Karpas-422 (cell line): ENCODE results near the gene ADAM10. TPM values are rescaled to one million over a fixed set of nuclear protein-coding genes. Genes with fewer than 3 reads are reported as not detected.

Source experiments
- DNase-seq: peaks from one replicate; pipeline ENCODE4 v3.0.0-alpha.2; 2015
- H2AFZ ChIP-seq: fragments of 200-600 bp; sonication (generic); 2 replicates; pipeline ENCODE4 v1.6.1; 2014; ENCODE audit warnings: antibody characterized with exemption, low read length, mixed read lengths
- H3K27ac ChIP-seq: fragments of 200-600 bp; sonication (generic); 2 replicates; pipeline ENCODE4 v1.5.1; 2014; ENCODE audit warnings: mild to moderate bottlenecking, low read length, moderate library complexity
- H3K27me3 ChIP-seq: fragments of 200-600 bp; sonication (generic); 2 replicates; pipeline ENCODE4 v1.6.1; 2014; ENCODE audit warnings: low read length, mixed read lengths
- H3K36me3 ChIP-seq: fragments of 200-600 bp; sonication (generic); 2 replicates; pipeline ENCODE4 v1.6.1; 2014; ENCODE audit warnings: low read length, mixed read lengths; ENCODE audit not compliant: insufficient read depth
- H3K4me1 ChIP-seq: fragments of 200-600 bp; sonication (generic); 2 replicates; pipeline ENCODE4 v1.6.1; 2014; ENCODE audit warnings: mild to moderate bottlenecking, low read length, mixed read lengths
- H3K4me2 ChIP-seq: fragments of 200-600 bp; sonication (generic); 2 replicates; pipeline ENCODE4 v1.6.1; 2014; ENCODE audit warnings: low read length, low read depth, mild to moderate bottlenecking; ENCODE audit not compliant: poor library complexity, severe bottlenecking
- H3K4me3 ChIP-seq: fragments of 200-600 bp; sonication (generic); 2 replicates; pipeline ENCODE4 v1.5.1; 2014; ENCODE audit warnings: mild to moderate bottlenecking, antibody characterized with exemption, low read length, mixed read lengths
- H3K79me2 ChIP-seq: fragments of 200-600 bp; sonication (generic); 2 replicates; pipeline ENCODE4 v1.6.1; 2014; ENCODE audit warnings: mild to moderate bottlenecking, low read length, mixed read lengths
- H3K9ac ChIP-seq: fragments of 200-600 bp; sonication (generic); 2 replicates; pipeline ENCODE4 v1.6.0; 2014; ENCODE audit warnings: low read length
- H3K9me2 ChIP-seq: fragments of 200-600 bp; sonication (generic), shearing (Covaris generic); replicated peaks from 2 replicates; pipeline ENCODE4 v1.6.0; 2014; ENCODE audit warnings: mild to moderate bottlenecking, low read length, moderate library complexity; ENCODE audit not compliant: insufficient read depth
- H3K9me3 ChIP-seq: fragments of 300-700, 200-600 bp; sonication (generic); 2 replicates; pipeline ENCODE4 v1.6.1; 2014; ENCODE audit warnings: low read length, mixed read lengths
- H4K20me1 ChIP-seq: fragments of 200-600 bp; sonication (generic); 2 replicates; pipeline ENCODE4 v1.6.1; 2014; ENCODE audit warnings: mild to moderate bottlenecking, antibody characterized with exemption, low read length, low read depth; ENCODE audit not compliant: insufficient read depth
- total RNA-seq: library from RNA; depleted of rRNA; stranded (reverse); fragments of >200 nt; shearing (Covaris generic); gene quantifications from 2 replicates; pipeline ENCODE4 v1.2.3, GENCODE V29; 2014; ENCODE audit warnings: low replicate concordance

The ADAM10 gene
- total RNA-seq, 1 experiment from 2014 or later = 122 TPM

- Histone ChIP-seq H3K4me3 (no peak overlapping the region), H3K79me2 (no peaks in the 10 kb centered on the region), H3K9me3 (no peaks in the 10 kb centered on the region), H2AFZ (no peak overlapping the region), H3K4me1 (no peaks in the 10 kb centered on the region), H3K4me2 (no peak overlapping the region), H3K27me3 (no peaks in the 10 kb centered on the region), H4K20me1 (no peaks in the 10 kb centered on the region), H3K36me3 (no peaks in the 10 kb centered on the region), H3K9me2 (no peaks in the 10 kb centered on the region), H3K9ac (no peak overlapping the region), H3K27ac (no peak overlapping the region)
- DNase-seq = no peak
Measured at GRCh38 chr15:58558777-58559176, 190.7 kb downstream of the ADAM10 start.

- Histone ChIP-seq H3K9me2 (no peaks in the 10 kb centered on the region), H3K9ac (no peak overlapping the region), H3K36me3 (no peaks in the 10 kb centered on the region), H3K27ac (no peak overlapping the region), H3K4me2 (no peak overlapping the region), H4K20me1 (no peaks in the 10 kb centered on the region), H2AFZ (no peak overlapping the region), H3K79me2 (no peaks in the 10 kb centered on the region), H3K27me3 (no peaks in the 10 kb centered on the region), H3K4me3 (no peak overlapping the region), H3K9me3 (no peaks in the 10 kb centered on the region), H3K4me1 (no peaks in the 10 kb centered on the region)
- DNase-seq = no peak
Measured at GRCh38 chr15:58556541-58556940, 193.0 kb downstream of the ADAM10 start.

GRCh38 chr15:58556028-58556361 is 193.5 kb downstream of the ADAM10 start:
- H3K27ac ChIP-seq = no peak overlapping the region
- H3K9ac ChIP-seq = no peak overlapping the region
- H3K4me3 ChIP-seq = no peak overlapping the region
- H2AFZ ChIP-seq = no peak overlapping the region
- H3K4me1 ChIP-seq = no peaks in the 10 kb centered on the region
- no peaks in the 10 kb centered on the region for H3K79me2 ChIP-seq
- no peak for DNase-seq
- no peaks in the 10 kb centered on the region for H3K9me2 ChIP-seq
- H3K9me3 ChIP-seq = no peaks in the 10 kb centered on the region
- no peaks in the 10 kb centered on the region for H4K20me1 ChIP-seq
- no peaks in the 10 kb centered on the region for H3K27me3 ChIP-seq
- no peak overlapping the region for H3K4me2 ChIP-seq
- no peaks in the 10 kb centered on the region for H3K36me3 ChIP-seq

GRCh38 chr15:58555162-58556027 is 194.1 kb downstream of the ADAM10 start:
- DNase-seq = no peak

GRCh38 chr15:58554758-58555157 is 194.7 kb downstream of the ADAM10 start:
- Histone ChIP-seq H3K9me3 (no peaks in the 10 kb centered on the region), H3K27me3 (no peaks in the 10 kb centered on the region), H3K27ac (no peak overlapping the region), H3K79me2 (no peaks in the 10 kb centered on the region), H3K4me3 (no peak overlapping the region), H2AFZ (no peak overlapping the region), H3K4me2 (no peak overlapping the region), H4K20me1 (no peaks in the 10 kb centered on the region), H3K9ac (no peak overlapping the region), H3K9me2 (no peaks in the 10 kb centered on the region), H3K36me3 (no peaks in the 10 kb centered on the region), H3K4me1 (no peaks in the 10 kb centered on the region)
- no peak for DNase-seq

More at GRCh38 chr15:58555162-58556027, 194.1 kb downstream of the ADAM10 start:
- Histone ChIP-seq H3K79me2 (no peaks in the 10 kb centered on the region), H3K9ac (no peak overlapping the region), H3K4me3 (no peak overlapping the region), H3K4me1 (no peaks in the 10 kb centered on the region), H3K36me3 (no peaks in the 10 kb centered on the region), H3K9me2 (no peaks in the 10 kb centered on the region), H3K27me3 (no peaks in the 10 kb centered on the region), H3K9me3 (no peaks in the 10 kb centered on the region), H2AFZ (no peak overlapping the region), H4K20me1 (no peaks in the 10 kb centered on the region), H3K4me2 (no peak overlapping the region), H3K27ac (no peak overlapping the region)

GRCh38 chr15:58553365-58553918 is 196.1 kb downstream of the ADAM10 start:
- H3K9me3 ChIP-seq = no peaks in the 10 kb centered on the region
- H3K9me2 ChIP-seq = no peaks in the 10 kb centered on the region
- H4K20me1 ChIP-seq = no peaks in the 10 kb centered on the region
- no peak for DNase-seq
- H3K79me2 ChIP-seq = no peaks in the 10 kb centered on the region
- no peaks in the 10 kb centered on the region for H3K36me3 ChIP-seq
- no peak overlapping the region for H3K4me3 ChIP-seq
- no peaks in the 10 kb centered on the region for H3K4me1 ChIP-seq
- H3K27ac ChIP-seq = no peak overlapping the region
- no peak overlapping the region for H3K4me2 ChIP-seq
- no peak overlapping the region for H2AFZ ChIP-seq
- no peaks in the 10 kb centered on the region for H3K27me3 ChIP-seq
- no peak overlapping the region for H3K9ac ChIP-seq

GRCh38 chr15:58552505-58553364 is 196.8 kb downstream of the ADAM10 start:
- Histone ChIP-seq H3K79me2 (no peaks in the 10 kb centered on the region), H3K9me2 (no peaks in the 10 kb centered on the region), H4K20me1 (no peaks in the 10 kb centered on the region), H3K4me1 (no peaks in the 10 kb centered on the region), H3K9me3 (no peaks in the 10 kb centered on the region), H3K27ac (no peak overlapping the region), H3K4me2 (no peak overlapping the region), H3K4me3 (no peak overlapping the region), H3K27me3 (no peaks in the 10 kb centered on the region), H2AFZ (no peak overlapping the region), H3K9ac (no peak overlapping the region), H3K36me3 (no peaks in the 10 kb centered on the region)
- no peak for DNase-seq
